ENCODE results near the gene ZNF225. TPM values are rescaled to one million over a fixed set of nuclear protein-coding genes. Genes with fewer than 3 reads are reported as not detected.
A peak's percentile ranks its signal among the peaks of the same experiment; 100 is the strongest.
"Not testable (repeated sequence)": the region's sequence is repeated elsewhere in the genome, so short reads cannot be mapped to it uniquely, and the experiment has no call there.

The ZNF225 gene
- total RNA-seq, 1 experiment from 2014 or later = 3.5 TPM

- Histone ChIP-seq H3K27ac (ENCODE audit: low read length) (peak overlapping the region; percentile 84; the same call in 1 of the 2 replicates), H3K36me3 (ENCODE audit: control insufficient read depth, insufficient read depth, low read length) (no peaks in the 10 kb centered on the region; the same call in none of the 2 replicates), H3K4me3 (ENCODE audit: low read depth in 2 of 2, low read length in 2 of 2) (peak overlapping the region; percentile 89 to 96), H3K4me1 (ENCODE audit: control insufficient read depth, insufficient read depth, low read length) (no peaks in the 10 kb centered on the region), H3K9me3 (ENCODE audit: control insufficient read depth, insufficient read depth, low read depth, low read length) (peaks cover 19% of the 10 kb centered on the region; the same call in 1 of the 2 replicates), H3K27me3 (ENCODE audit: control insufficient read depth, insufficient read depth, low read length) (no peaks in the 10 kb centered on the region)
- no peak for TF ChIP-seq POLR2AphosphoS5 (IDR thresholded peaks at IDR 0.05; ENCODE audit: low read depth, low read length)
- CTCF ChIA-PET = no interaction called here
- ATAC-seq (no peak), DNase-seq (ENCODE audit: low read depth, low spot score) (no peak)
- POLR2A ChIA-PET = no interaction called here
- intact Hi-C loops (cut with micrococcal nuclease; ENCODE audit: unreplicated experiment) = no loop called here
- in situ Hi-C loops (cut with HindIII; ENCODE audit: low pct_unique_long_range_greater_than_20kb, low sequenced_read_pairs) = no loop called here
- no TSS peak for BruUV-seq (replicated peaks)
Observed at GRCh38 chr19:44111910-44112463, 1.2 kb upstream of the ZNF225 start.

- intact Hi-C loops (cut with micrococcal nuclease; ENCODE audit: unreplicated experiment) (no loop called here), in situ Hi-C loops (cut with HindIII; ENCODE audit: low pct_unique_long_range_greater_than_20kb, low sequenced_read_pairs) (no loop called here)
- Histone ChIP-seq H3K4me1 (ENCODE audit: control insufficient read depth, insufficient read depth, low read length) (no peaks in the 10 kb centered on the region), H3K4me3 (ENCODE audit: low read depth in 2 of 2, low read length in 2 of 2) (peak overlapping the region; percentile 89 to 96), H3K27me3 (ENCODE audit: control insufficient read depth, insufficient read depth, low read length) (no peaks in the 10 kb centered on the region), H3K27ac (ENCODE audit: low read length) (peak overlapping the region; percentile 84), H3K9me3 (ENCODE audit: control insufficient read depth, insufficient read depth, low read depth, low read length) (peaks cover 16% of the 10 kb centered on the region; the same call in 1 of the 2 replicates), H3K36me3 (ENCODE audit: control insufficient read depth, insufficient read depth, low read length) (no peaks in the 10 kb centered on the region; the same call in none of the 2 replicates)
- CTCF ChIA-PET = no interaction called here
- BruUV-seq (replicated peaks) = no TSS peak
- POLR2A ChIA-PET = no interaction called here
- no peak for TF ChIP-seq POLR2AphosphoS5 (IDR thresholded peaks at IDR 0.05; ENCODE audit: low read depth, low read length)
- no peak for TF ChIP-seq TCF7L2 (IDR thresholded peaks at IDR 0.05; ENCODE audit: low read depth, low read length)
- DNase-seq (ENCODE audit: low read depth, low spot score) (no peak), ATAC-seq (peak; percentile 51)
Observed at GRCh38 chr19:44112802-44113137, 429 bp upstream of the ZNF225 start.

GRCh38 chr19:44113784-44114390, 688 bp downstream of the ZNF225 start:
- no peaks in the 10 kb centered on the region; the same call in none of the 2 replicates for H3K36me3 ChIP-seq (ENCODE audit: control insufficient read depth, insufficient read depth, low read length)
- H3K9me3 ChIP-seq (ENCODE audit: control insufficient read depth, insufficient read depth, low read depth, low read length) = peaks cover 9% of the 10 kb centered on the region; the same call in 1 of the 2 replicates
- BruUV-seq (replicated peaks) = TSS peak; percentile 80
- no peaks in the 10 kb centered on the region for H3K4me1 ChIP-seq (ENCODE audit: control insufficient read depth, insufficient read depth, low read length)
- DNase-seq (ENCODE audit: low read depth, low spot score) = no peak
- H3K27ac ChIP-seq (ENCODE audit: low read length) = peak overlapping the region; percentile 81
- H3K4me3 ChIP-seq (ENCODE audit: low read depth in 2 of 2, low read length in 2 of 2) = peak overlapping the region; percentile 89 to 96
- intact Hi-C loops (cut with micrococcal nuclease; ENCODE audit: unreplicated experiment) (no loop called here), in situ Hi-C loops (cut with HindIII; ENCODE audit: low pct_unique_long_range_greater_than_20kb, low sequenced_read_pairs) (no loop called here)
- no peaks in the 10 kb centered on the region for H3K27me3 ChIP-seq (ENCODE audit: control insufficient read depth, insufficient read depth, low read length)
- no peak for TF ChIP-seq TCF7L2 (IDR thresholded peaks at IDR 0.05; ENCODE audit: low read depth, low read length)
- TF ChIP-seq POLR2AphosphoS5 (IDR thresholded peaks at IDR 0.05; ENCODE audit: low read depth, low read length) = no peak
- no peak for TF ChIP-seq SIN3A (IDR thresholded peaks at IDR 0.05; ENCODE audit: borderline replicate concordance, insufficient read depth, low read depth, low read length)
- TF ChIP-seq CTCF (IDR thresholded peaks at IDR 0.05) = no peak
- TF ChIP-seq REST (IDR thresholded peaks at IDR 0.05; ENCODE audit: insufficient read depth in 1 of 2, low read depth in 2 of 2, low read length in 1 of 2) = no peak
- ChIA-PET POLR2A (interaction anchor here (0.6 to 0.7 kb wide), 2 partner anchors 215 to 333 kb away, joined by 3 to 5 read pairs; no protein-coding TSS in a partner anchor), CTCF (no interaction called here)
- ATAC-seq = peak; percentile 28

GRCh38 chr19:44121162-44121561, 8.0 kb downstream of the ZNF225 start:
- H3K4me1 ChIP-seq (ENCODE audit: control insufficient read depth, insufficient read depth, low read length); BruUV-seq (replicated peaks); H3K9me3 ChIP-seq (ENCODE audit: control insufficient read depth, insufficient read depth, low read depth, low read length); H3K36me3 ChIP-seq (ENCODE audit: control insufficient read depth, insufficient read depth, low read length); DNase-seq (ENCODE audit: low read depth, low spot score); POLR2A ChIA-PET; in situ Hi-C loops (cut with HindIII; ENCODE audit: low pct_unique_long_range_greater_than_20kb, low sequenced_read_pairs); ATAC-seq; H3K27me3 ChIP-seq (ENCODE audit: control insufficient read depth, insufficient read depth, low read length); CTCF ChIA-PET; intact Hi-C loops (cut with micrococcal nuclease; ENCODE audit: unreplicated experiment); H3K4me3 ChIP-seq (ENCODE audit: low read depth in 2 of 2, low read length in 2 of 2); H3K27ac ChIP-seq (ENCODE audit: low read length): not testable (repeated sequence)

Measured in Panc1 (cell line).